UCSD-AML1 (cell line): ENCODE results near the gene IFT122.
"Not testable (repeated sequence)": the region's sequence is repeated elsewhere in the genome, so short reads cannot be mapped to it uniquely, and the experiment has no call there.

Source experiments
- DNase-seq: peaks from one replicate; lab custom pipeline; 2025; ENCODE audit not compliant: unreplicated experiment; lab: John Stamatoyannopoulos, UW

Gene IFT122

GRCh38 chr3:129494499-129494898, 54.5 kb downstream of the IFT122 start:
- DNase-seq, result not testable (repeated sequence)

- DNase-seq, result not testable (repeated sequence)
Observed at GRCh38 chr3:129495006-129495639, 55.1 kb downstream of the IFT122 start.

DNA sequence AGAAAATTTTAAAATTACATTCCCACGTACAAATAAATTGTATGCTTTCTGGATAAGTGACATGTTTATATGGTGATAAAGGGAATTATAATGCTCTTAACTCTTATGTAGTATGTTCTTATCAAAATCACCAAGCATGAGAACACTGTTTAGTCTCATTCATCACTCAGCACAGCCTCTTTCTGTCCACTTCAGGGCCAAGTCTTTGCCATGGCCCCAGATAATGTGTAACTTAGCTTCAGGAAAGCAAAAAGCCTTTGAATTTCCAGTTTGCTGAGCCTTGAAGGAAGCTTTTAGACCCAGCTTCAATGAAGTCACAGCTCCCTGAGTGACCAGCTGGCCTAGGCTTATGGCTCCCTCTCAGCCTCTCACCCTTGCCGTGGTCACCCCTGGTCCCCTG, 57.9 kb downstream of the IFT122 start:
- not testable (repeated sequence) for DNase-seq

DNA sequence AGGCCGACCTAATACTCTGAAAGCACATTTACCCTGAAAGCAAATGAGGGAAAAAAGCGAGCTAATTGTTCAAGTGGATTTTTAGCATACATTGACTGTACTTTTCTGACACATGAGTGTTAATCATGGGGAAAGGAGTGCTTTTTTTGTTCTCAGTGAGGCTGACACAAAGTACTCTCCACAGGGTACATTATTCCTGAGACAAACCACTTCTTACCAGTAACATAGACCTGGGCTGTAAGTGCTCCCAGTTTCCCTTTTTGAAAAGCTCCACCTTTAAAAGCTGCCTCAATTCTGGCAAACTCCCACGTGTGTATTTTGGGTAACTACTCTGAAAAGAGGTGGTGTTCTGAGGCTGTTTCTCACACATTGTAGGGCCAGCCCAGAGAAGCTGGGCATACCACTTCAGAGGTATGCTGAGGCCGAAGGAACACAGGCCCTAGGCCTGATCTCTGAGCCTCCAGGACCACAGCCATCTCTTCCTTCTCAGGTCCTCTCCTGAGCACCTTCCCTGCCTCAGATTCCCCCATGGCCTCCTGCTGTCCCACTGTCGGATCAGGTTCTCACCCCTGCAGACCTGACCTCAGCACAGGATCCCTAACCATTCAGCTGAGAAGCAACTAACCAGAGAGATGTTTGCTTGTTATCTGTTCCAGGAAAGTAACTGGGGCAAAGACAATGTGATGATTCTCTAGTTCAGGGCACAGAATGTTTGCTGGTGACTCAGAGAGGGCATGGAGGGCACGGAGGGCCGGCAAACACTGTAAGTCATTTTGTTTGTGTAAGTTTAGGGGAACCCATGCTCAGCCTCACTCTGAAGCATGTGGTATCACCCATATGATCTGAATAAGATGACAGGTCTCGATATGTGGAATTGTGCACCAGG, 58.8 kb downstream of the IFT122 start:
- not testable (repeated sequence) for DNase-seq

- not testable (repeated sequence) for DNase-seq
Observed at GRCh38 chr3:129499604-129500333, 59.7 kb downstream of the IFT122 start.

DNA sequence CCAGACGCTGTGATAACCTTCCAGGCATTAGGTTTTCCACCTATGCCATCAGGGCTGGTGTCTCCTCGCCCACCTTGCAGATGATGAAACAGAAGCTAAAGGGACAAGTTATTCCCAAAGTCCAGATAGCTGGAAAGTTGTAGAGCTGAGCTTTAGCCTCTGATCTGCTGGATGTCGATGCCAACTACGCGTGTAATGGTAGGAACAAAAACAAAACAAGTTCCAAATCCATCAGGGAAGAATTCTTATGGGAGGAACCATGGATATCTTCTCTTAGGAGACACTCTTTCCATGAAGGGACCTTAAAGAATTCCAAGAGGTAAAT, 60.3 kb downstream of the IFT122 start:
- no peak for DNase-seq

DNA sequence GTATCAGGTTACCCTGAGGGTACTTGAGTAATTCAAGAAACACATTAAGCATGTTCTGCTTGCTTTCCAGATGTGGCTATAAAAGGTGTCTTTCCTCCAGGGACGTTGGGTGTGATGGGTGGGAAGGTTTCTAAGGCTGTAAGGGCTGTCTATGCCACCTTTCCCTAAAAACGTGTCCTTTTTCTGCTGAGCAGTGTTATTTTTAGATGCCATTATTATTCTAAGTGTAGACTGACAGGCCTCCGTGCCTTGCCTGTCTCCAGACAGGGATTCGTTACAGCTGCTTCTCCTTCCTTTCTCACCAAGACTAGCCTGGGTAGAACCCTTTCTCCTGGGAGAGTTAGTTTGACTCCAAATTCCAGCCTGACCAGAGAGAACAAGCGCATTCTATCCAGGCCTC, 61.6 kb downstream of the IFT122 start:
- DNase-seq, result no peak

DNA sequence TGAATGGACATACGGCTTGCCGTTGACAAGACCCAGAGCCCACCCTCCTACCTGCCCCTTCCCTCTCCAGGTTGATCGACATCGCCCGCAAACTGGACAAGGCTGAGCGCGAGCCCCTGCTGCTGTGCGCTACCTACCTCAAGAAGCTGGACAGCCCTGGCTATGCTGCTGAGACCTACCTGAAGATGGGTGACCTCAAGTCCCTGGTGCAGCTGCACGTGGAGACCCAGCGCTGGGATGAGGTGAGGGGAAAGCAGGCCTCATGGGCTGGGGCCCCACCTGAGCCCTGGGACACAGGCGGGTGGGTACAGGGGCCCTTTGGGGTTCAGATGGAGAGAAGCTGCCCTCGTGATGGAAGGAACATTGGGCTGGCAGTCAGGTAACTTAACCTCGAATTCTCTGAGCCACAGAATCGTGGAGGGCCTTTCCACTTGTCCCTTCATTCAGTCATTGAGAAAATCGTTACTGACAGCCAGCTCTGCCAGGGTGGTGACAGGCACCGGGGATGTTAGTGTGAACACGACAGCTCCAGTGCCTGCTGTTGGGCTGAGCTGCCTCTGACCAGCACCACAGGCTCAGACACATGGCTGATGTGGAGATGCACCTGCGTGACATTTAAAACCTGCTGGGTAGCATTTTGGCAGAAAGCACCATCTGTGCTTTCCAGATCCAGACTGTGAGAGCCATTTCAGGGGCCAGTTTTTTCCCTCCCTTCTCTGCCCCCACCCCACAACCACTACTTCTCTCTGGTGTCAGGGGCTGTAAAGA, 62.8 kb downstream of the IFT122 start:
- DNase-seq, result no peak

DNA sequence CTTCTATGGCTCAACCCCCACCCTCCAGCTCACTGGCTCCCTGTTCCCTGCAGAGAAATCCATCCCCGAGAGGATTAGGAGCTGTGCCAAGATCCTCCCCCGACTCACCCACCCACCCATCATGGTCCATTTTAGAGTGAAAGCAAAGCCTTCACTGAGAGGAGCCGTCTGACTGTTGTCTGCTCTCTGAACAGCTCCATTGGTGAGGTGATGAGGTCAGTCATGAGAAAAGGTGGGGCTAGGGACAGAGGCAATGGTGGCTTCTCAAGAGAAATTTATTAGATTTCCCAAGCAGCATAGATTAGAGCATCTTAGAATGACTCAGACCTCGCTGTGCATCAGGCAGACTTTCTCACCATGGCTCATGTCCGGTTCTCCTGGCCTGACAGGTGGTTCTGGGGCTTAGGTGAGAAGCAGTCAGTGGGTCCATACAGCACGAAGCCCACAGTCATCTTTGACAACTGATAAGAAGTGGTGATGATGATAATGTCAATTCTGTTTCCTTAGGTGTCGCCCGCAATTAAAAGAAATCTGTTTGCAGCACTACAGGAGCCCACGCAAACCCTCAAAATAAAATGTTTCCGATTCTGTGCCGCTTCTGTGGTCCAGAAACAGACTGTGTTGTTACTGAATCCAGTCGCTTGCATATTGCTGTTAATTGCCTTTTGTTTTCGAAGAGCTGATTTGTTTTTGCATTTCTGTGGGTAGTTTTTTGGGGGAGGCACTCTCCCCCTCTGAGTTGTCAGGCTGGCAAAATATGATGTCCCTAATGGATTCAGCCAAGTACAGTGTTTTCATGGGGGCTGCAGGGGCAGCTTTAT, 63.7 kb downstream of the IFT122 start:
- no peak for DNase-seq

GRCh38 chr3:129504471-129505100, 64.6 kb downstream of the IFT122 start:
- no peak for DNase-seq

DNA sequence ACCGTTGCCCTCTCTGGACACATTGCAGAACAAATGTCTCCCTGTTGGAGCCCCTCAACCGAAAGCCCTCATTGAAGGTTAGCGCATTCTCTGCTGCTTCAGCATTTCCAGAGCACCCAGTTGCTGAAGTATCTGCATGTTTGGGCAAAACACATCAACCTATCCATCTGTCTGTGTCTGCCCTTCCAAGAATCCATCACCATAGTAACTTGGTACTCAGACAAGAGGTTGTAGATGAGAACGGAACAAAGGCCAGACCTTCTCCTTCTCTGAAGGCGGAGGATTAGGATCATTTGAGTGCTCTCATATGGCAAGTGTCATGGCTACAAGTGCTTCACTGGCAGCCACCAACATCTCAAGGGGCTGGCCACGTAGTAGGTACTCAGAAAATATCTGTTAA, 65.3 kb downstream of the IFT122 start:
- no peak for DNase-seq

DNA sequence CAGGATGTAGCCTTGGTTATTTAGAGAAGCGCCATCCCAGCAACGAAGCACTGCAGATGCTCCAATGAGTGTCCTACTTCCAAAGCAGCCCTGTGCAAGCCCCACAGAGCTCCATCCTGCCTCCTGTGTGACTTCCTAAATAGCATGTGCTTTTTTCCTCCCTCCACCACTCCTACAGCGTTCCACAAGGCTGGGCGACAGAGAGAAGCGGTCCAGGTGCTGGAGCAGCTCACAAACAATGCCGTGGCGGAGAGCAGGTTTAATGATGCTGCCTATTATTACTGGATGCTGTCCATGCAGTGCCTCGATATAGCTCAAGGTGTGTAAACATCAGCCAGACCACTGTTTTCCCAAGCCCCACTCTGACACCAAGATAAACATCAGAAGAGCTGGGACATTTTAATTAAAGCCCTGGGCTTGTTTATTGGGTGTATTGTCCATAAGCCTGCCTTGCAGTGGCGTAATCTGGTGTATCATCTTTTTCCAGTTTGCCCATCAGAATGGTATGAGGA, 66.3 kb downstream of the IFT122 start:
- DNase-seq, result no peak

GRCh38 chr3:129507181-129507831, 67.3 kb downstream of the IFT122 start:
- DNase-seq, result no peak

DNA sequence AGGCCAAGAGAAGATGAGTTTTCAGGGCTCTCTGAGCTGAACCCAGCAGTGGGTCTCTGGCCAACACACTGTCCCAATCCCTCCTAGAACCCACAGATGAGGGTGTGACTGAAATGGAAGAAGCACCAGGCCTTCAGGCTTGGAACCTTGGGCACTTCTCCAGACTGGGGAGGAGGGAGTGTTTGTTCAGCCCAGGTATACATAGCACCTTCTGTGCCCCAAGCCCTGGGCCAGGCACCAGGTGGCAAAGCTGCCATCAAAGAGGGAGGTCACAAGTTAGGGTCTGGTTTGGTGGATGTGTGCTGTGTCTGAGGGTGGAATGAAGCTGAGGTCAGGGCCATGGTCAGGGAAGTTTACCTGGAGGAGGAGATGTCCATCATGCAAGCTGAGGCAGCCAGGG, 72.6 kb downstream of the IFT122 start:
- DNase-seq, result no peak

DNA sequence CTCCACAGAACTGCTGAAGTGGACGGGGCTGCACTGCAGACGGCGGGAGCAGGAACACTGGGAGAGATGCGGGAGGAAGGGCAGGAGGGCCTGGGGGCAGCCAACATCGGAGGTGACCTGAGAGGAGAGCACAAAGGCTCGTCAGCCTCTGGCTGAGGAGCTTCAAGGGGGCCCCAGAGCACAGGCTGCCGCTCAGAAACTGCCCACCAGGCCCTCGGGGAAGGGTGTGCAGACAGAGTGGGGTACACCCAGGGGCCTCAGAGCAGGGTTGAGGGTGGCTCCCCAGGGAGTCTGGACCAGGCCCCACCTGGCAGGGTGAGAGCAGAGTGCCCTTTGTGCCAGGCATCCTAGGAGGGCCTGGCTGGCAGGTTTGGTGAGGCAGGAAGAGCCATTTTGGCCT, 73.7 kb downstream of the IFT122 start:
- no peak for DNase-seq

DNA sequence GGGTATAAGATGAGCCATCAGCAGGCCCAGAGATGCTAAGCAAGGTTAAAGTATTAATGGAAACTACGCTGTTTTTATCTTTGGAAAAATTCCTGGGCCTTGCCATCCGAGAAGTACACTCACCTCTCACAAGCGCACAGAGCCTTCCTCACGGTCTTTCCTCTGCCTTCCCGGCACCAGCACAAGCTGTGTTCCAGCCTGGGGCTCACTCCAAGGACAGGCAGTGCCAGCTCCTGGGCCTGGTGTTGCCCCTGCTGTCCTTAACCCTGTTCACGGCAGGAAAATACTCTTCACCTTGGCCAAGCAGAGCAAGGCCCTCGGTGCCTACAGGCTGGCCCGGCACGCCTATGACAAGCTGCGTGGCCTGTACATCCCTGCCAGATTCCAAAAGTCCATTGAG, 74.1 kb downstream of the IFT122 start:
- DNase-seq, result no peak

DNA sequence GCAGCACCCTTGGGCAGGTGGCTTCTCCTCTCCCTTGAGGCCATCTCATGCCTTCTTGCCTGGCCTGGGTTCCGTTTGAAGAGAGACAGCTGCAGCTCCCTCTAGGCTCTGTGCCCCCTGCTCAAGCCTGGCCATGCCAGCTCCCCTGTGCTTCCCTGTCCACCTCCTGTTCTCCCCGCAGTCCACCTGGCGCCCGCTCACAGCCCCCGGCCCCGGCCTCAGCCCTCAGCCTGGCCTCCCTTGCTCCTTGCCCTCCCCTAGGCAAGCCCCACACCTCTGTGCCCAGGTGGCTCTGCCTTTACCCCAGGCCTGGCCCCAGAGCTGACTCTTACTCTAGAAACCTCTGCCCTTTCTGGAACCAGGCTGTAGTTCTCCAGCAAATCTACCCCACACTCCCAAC, 74.5 kb downstream of the IFT122 start:
- DNase-seq, result no peak

- DNase-seq, result not testable (repeated sequence)
Observed at GRCh38 chr3:129515108-129515820, 75.2 kb downstream of the IFT122 start.
